Embryonic facial prominence (tissue), 1 donor: ENCODE data around the gene BRD1.

ENCODE experiments used
- DNase-seq: peaks from one replicate; pipeline ENCODE4 v3.0.0-alpha.2; 2016; ENCODE audit errors: extremely low spot score

BRD1 gene

GRCh38 chr22:49827853-49828598 lies at the start of gene BRD1:
TSS of gene BRD1 (minus strand) at chr22:49827873. CDS start at chr22:49824317, 3,556 bp downstream.
- DNase-seq = no peak

- DNase-seq = no peak
These were observed 45.7 kb upstream of the BRD1 start for GRCh38 chr22:49873228-49873940.

- no peak for DNase-seq
These were observed 44.7 kb upstream of the BRD1 start for GRCh38 chr22:49872347-49872746.

- DNase-seq = no peak
These were observed 43.8 kb upstream of the BRD1 start for GRCh38 chr22:49871482-49871881.

GRCh38 chr22:49869845-49870712 lies 42.4 kb upstream of the BRD1 start:
- DNase-seq = no peak

- DNase-seq = no peak
These were observed 41.6 kb upstream of the BRD1 start for GRCh38 chr22:49869086-49869830.

- DNase-seq = no peak
These were observed 39.9 kb upstream of the BRD1 start for GRCh38 chr22:49867303-49868265.

GRCh38 chr22:49866646-49867045 lies 39.0 kb upstream of the BRD1 start:
- DNase-seq = no peak

GRCh38 chr22:49866134-49866533 lies 38.5 kb upstream of the BRD1 start:
- no peak for DNase-seq

- DNase-seq = no peak
These were observed 37.5 kb upstream of the BRD1 start for GRCh38 chr22:49865156-49865555.

GRCh38 chr22:49863931-49864330 lies 36.3 kb upstream of the BRD1 start:
- no peak for DNase-seq

- DNase-seq = no peak
These were observed 34.8 kb upstream of the BRD1 start for GRCh38 chr22:49862496-49862776.

GRCh38 chr22:49861642-49862495 lies 34.2 kb upstream of the BRD1 start:
- DNase-seq = no peak

- no peak for DNase-seq
These were observed 31.2 kb upstream of the BRD1 start for GRCh38 chr22:49858827-49859226.

GRCh38 chr22:49856766-49857618 lies 29.3 kb upstream of the BRD1 start:
- no peak for DNase-seq

- no peak for DNase-seq
These were observed 28.7 kb upstream of the BRD1 start for GRCh38 chr22:49856343-49856742.

- no peak for DNase-seq
These were observed 27.7 kb upstream of the BRD1 start for GRCh38 chr22:49855251-49855911.
